ENCODE data around the gene PDE4A.
"Not testable (repeated sequence)": the region's sequence is repeated elsewhere in the genome, so short reads cannot be mapped to it uniquely, and the experiment has no call there.

The PDE4A gene

DNA sequence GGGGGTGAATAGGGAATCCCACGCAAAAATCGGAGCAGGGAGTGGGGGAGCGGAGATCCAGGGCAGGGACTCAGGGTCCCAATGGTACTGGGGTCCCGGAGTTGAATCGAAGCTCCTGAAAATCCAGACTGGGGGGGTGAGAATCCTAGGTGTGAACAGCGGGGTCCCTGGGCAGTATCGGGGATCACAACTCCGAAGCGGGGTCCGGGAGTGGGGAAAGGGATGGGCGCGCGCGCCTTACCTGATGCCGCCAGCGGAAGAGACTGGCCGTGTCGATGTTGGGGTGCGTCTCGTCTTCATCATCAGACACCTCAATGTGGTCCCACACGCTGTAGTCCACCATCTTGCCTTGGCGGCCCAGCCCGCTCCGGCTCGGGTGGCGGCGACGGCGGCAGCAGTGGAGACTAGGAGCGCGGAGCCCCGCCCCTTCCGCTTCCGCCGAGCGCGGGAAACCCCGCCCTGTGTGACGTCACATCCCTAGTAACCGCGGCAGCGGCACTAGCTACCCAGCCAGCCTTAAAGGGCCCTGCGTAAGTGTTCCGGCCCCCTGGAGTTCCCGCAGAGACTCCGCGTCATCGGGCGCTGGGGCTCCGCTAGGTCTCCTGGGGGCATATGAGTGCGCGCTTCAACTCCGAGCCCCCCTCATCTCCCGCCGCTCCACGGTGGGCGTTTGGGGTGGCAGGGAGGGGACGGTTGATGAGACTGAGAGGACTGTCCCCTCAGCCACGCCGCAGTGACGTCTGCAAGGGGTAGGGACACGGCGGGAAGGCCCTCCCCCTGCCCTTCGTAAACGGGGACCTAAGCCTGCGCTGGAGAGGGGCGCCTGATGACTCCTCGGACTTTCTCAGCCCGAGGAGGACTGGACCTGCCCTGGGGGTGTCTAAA, 17.0 kb upstream of the PDE4A start, which contains the start of gene CDC37:
CDC37 (minus strand) TSS at position 406 of the 885 bp plus-strand sequence; CDS start at position 343, 63 bp downstream.
- DNase-seq (ENCODE audit: low spot score), result peak; percentile 98

DNA sequence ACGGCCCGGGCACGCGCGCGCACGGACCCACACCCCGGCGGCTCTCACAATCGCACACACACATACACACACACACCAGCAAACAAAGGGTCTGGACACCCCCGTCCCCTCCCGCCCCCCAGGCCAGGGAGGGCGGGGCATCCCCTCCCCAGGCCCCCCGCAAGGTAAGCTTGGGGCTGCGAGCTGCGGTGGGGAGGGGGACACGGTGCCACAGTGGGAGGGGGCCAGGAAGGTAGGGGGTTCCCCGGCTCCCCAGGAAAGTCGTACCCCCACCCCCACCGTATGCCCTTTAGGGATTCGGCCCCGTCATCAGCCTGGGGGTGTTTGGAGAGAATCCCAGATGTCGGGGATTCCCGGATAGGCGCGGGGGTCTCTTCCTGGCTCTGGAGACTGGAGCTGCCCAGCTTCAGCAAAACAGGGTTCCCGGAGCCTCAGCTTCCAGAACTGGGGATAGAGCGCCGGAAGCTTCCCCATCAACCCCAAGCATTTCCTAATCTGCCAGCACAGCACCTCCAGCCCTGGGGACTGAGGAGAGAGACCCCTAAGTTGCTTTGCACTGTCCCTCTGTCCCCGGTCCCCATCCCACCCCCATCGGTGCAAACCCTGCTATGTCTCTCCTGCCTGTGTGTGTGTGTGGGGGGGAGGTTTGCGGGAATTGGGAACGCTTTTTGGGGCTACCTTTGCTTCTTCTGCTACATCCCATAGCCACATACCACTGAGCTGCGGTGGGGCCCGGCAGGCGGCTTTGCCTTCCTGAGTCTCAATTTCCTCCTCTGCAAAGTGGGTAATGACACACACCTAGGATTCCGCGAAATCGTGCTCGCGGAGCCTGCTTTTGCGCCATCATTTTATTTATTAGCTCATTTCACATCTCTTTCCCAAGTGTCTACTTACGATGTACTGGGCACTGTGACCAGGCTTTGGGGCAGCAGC, 15.2 kb upstream of the PDE4A start:
- DNase-seq (ENCODE audit: low spot score), result no peak

DNA sequence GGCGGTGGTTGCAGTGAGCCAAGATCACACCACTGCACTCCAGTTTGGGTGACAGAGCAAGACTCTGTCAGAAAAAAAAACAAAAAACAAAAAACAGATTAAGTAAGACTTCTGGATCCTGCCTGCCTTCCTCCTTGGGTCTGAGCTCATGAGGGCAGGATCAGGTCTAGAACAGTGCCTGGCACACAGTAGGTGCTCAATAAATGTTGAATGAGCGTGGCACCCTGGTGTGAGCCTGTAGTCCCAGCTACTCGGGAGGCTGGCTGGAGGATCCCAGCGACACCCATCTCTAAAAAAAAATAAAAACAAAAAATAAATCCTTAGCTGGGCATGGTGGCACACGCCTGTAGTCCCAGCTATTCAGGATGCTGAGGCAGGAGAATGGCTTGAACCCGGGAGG, 14.1 kb upstream of the PDE4A start:
- DNase-seq (ENCODE audit: low spot score), result no peak

DNA sequence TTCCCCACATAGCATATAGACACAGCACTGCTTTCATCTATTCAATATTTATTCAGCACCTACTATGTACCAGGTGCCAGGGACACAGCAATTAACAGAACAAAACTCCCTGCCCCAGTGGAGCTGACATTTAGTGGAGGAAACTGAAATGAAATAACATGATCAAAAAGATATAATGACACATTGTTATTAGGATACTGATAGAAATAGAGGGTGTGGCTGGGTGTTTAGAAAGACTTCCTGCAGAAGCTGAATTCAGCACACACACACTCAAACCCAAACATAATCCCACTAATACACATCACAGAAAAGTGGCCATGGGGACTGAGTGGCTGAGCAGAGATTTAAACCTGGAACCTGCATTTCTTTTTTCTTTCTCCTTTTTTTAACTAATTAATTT, 13.2 kb upstream of the PDE4A start:
- no peak for DNase-seq (ENCODE audit: low spot score)

DNA sequence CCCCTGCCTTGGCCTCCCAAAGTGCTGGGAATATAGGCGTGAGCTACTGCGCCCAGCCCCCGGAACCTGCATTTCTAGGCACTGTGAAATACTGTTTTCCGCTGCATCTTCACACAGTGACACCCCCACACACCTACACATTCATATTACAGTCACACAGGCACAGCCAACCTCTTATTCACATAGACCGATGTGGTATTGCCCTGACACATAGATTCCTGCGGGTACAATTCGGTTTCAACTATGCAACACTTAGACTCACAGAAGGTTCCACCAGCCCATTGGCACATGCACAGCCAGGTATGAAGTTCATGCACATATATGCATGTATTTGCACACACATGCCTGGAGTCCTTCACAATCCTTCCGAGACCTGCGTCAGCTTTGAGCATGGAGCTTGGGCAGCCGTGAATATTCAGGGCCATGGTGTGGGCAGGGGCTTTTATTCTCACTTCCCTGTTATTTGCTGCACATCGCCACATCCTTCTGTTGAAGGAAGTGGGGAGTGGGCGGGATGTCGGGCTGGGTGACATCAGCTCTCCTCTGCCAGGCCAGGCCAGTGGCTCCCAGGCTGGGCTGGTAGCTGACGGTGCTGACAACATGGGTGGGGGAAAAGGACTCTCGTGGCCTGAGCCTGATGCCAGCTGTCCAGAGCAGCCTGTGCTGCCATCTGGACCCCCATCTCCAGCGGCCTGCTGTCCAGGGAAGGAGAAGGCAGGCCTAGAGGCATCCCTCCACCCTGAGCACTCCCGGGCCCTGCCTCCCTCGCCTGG, 11.6 kb upstream of the PDE4A start:
- DNase-seq (ENCODE audit: low spot score), result no peak

DNA sequence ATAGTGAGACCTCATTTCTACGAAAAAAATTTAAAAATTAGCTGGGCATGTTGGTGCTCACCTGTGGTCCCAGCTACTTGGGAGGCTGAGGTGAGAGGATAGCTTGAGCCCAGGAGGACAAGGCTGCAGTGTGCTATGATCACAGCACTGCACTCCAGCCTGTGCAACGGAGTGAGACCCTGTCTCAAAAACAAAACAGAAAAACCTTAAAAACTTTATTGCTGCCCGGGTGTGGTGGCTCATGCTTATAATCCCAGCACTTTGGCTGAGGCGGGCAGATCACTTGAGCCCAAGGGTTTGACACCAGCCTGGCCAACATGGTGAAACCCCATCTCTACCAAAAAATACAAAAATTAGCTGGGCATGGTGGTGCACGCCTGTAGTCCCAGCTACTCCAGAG, 9.1 kb upstream of the PDE4A start:
- not testable (repeated sequence) for DNase-seq (ENCODE audit: low spot score)

DNA sequence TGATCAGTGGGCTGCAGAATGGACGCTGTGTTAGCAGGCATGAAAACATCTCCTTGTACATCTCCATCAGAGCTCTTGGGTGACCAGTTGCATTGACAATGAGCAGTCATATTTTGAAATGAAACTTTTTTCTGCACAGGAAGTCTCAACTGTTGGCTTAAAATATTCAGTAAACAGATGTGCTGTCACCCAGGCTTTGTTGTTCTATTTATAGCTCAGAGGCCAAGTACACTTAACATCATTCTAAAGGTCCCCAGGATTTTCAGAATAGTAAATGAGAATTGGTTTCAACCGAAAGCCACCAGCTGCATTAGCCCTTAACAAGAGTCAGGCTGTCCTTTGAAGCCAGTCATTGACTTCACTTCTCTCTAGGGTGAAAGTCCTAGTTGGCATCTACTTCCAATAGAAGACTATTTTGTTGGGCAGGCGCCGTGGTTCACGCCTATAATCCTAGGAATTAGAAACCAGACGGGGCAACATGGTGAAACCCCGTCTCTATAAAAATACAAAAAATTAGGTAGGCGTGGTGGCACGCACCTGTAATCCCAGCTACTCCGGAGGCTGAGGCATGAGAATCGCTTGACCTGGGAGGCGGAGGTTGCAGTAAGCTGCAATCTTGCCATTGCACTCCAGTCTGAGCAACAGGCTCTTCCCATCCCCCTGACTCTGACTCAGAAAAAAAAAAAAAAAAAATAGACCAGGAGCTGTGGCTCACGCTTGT, 7.9 kb upstream of the PDE4A start:
- DNase-seq (ENCODE audit: low spot score), result no peak

DNA sequence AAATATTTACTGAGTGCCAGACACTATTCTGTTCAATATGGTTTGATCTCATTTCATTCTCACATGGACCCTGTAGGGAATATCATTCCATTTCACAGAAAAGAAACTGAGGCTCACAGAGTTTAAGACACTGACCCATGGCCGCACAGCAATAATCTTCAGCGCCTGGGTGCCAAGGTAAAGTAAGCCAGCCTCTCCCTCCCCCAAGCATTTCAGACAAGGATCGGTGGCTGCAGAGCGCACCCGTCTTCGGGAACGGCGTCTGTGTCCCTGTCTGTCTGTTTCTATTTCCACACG, 4.3 kb upstream of the PDE4A start:
- DNase-seq (ENCODE audit: low spot score), result no peak

DNA sequence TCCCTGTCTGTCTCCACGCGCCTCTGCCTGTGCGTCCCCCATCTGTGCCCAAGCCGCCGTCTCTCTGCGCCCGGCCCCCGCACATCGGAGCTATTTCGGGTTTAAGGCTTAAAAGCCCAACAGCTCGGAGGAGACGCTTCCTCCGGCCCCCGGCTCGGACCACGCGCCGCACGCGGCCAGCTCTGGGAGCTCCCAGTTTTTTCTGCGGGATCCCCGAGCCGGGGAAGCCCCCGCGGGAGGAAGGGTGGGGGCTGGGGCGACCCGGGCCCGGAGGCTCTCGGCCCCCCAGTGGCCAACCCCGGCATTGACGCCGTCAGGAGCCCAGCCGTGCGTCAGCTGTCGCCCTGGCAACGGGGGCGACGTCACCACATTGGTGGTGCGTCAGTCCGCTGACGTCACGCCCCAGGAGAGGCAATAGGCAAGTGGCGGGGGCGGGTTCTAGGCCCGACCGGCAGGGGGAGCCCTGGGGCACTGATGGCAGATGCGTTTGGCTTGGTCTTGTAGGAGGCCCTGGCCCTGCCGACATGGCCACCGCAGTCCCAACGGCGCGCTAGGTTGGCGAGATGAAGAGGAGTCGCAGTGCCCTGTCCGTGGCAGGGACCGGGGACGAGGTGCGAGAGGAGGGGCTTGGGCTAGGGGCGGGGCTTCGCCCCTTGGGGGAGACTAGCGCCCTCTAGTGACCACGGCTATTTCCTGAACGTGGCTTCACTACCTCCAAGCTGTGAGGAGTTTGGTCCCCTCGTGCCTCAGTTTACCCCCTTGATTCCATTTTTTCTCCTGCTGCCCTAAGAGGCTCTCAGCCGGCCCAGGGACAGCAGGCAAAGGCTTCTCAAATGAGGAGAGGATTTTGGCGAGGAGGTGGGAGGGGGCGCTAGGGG, 3.7 kb upstream of the PDE4A start:
- peak; percentile 95 for DNase-seq (ENCODE audit: low spot score)

DNA sequence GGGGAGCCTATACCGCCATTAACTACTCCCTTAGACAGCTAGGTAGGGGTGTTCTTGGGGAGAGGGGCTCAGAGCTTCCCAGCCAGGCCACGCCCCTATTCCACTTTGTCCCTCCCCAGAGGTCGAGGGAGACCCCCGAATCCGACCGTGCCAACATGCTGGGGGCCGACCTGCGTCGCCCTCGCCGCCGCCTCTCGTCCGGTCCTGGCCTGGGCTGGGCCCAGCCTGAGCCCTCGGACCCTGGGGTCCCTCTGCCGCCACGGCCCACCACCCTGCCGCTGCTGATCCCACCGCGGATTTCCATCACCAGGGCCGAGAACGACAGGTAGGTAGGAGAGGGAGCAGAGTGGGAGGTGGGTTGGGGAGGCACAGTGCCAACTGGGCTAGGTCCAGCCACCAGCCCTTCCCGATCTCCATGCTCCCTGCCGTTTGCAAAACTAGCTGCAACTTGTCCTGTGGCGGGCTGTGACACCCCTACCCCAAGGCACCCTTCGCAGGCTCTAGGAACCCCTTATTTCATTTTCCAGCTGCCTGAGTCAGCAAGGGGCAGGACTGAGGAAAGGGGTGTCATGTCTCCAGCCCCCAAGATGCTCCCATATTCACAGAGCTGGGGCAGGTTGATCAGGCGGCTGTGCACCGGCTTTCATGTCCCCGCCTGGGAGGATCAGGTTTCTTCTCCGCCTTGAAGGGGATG, 2.6 kb upstream of the PDE4A start:
- no peak for DNase-seq (ENCODE audit: low spot score)

DNA sequence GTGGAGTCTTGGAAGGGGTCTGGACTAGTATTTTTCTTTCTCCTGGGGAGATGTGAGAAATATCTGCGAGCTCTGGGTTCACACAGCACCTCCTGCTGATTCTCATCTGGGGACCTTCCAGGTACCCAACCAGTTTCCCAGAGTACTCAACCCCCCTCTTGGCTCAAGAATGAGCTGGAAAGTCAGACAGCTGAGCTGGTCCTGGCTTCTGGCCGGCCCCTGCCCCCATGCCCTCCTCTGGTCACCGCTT, 2.2 kb upstream of the PDE4A start:
- DNase-seq (ENCODE audit: low spot score), result no peak

DNA sequence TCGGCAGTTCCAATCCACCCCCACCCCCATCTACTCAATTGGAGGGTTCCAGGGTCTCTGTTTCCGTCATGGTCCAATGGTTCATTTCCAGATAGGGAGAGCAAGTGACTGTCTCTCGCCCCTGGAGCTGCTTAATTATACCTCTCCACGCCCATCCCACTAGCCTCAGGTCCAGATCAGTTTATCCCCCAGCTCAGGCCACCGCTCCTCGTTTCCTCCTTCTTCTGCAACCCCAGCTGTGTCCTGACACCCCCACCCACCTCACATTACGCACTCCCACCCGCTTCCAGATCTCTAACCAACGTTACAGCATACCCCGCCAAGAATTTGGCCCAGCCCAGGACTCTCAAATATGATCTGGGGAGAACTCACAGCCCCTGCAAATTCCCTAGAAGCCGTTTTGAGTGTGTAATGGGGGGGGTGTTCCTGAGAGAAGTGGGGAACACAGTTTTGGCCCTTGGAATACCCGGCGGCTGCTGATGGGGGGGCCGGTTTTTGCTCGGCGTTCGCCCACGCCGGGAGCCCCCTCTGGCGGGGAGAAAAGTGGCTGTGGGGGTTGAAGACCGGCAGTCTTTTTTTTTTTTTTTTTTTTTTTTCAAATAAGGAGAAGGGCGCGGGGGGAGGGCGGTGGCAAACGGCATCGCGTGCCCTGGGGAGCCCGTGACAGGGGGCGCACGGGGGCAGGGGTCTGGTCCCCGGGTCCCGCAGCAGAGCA, 1.7 kb upstream of the PDE4A start:
- no peak for DNase-seq (ENCODE audit: low spot score)

DNA sequence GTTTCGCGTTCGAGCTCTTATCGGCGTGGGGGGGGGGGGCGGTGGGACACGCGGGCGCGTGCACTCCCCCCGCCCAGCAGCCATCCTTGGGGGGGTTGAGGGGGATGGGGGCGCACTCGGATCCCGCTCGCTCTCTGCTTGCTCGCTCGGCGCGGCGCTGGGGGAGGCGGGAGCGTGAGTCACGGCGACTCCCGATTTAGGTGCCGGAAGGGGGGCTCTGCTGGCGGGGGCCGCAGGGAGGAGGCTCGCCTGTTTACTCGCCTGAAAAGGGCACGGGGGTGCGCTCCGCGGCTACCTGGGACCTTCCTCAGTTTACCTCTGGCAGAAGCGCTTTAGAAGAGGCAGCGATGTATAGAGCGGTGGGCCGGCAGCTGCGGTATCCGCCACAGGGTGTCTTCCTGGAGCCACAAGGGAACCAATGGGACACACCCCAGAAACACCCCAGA, 1.1 kb upstream of the PDE4A start:
- no peak for DNase-seq (ENCODE audit: low spot score)

DNA sequence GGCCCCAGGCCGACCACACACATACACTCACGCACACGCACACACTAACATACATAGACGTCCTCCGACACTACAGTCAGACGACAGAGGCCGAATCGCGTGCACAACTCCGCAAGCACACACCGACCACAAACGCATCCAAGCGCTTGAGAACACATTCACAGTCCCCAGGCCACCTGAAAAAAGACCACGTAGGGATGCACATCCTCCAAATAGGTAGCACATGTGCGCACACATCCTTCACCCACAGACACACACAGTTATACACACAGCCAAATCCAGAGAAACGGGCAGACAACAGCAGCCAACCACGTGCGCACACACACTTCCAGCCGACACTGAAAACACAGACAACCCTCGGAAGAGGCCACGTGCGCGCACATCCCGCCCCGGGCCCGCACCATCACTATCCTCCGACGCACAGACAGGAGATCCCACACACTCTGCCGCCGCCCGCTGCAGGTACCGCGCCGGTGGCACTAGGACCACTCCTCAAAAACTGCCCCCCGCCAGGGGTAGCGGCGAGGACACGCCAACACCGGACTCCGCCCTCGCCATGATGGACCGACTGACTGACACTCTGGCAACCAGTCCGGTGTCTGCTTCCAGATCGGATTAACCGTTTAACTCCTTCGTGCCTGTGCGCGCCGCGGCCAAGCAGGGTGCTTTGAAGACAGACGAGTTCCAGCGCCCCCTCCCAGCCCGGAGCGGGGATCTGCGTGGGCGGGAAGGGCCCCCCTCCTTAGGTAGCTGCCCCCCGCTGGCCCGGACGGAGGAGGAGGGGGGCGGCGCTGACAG, 493 bp upstream of the PDE4A start:
- DNase-seq (ENCODE audit: low spot score), result peak; percentile 33

DNA sequence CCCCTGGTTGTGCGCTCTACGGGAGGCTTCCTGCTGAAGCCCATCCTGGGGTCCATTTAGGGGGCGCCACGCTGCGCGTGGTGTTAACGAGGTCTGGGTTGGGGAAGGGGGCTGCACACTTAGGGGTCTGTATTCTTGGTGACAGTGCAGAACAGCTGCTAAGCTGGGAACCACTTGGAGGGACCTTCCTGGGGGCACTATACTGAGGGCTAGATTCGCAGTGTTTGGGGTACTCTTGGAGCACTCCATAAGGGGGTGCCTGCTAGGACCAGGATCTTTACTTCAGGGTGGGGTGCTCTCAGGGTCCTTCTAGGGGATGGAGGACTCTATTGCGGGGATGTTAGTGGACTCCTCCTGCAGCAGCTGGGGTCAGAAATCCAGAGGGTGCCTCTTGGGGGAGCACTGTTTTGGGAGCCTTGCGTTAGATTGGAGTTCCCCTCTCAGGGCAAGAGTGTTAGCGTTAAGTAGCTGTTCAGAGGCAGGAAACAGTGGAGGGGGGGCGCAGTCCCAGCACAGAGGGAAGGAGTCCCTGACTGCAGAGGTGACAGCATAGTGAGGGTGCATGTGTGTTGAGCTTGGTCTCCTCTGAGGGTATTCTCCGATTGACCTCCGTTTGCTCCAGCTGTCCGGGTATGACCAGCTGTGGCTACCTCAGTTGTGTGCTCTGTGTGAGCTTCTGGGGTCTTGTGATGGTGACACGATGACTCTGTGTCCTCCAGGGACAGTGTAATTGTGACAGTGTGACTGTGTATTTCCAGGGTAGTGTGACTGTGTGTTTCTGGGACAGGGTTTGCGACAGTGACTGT, 1.1 kb downstream of the PDE4A start:
- DNase-seq (ENCODE audit: low spot score), result no peak

DNA sequence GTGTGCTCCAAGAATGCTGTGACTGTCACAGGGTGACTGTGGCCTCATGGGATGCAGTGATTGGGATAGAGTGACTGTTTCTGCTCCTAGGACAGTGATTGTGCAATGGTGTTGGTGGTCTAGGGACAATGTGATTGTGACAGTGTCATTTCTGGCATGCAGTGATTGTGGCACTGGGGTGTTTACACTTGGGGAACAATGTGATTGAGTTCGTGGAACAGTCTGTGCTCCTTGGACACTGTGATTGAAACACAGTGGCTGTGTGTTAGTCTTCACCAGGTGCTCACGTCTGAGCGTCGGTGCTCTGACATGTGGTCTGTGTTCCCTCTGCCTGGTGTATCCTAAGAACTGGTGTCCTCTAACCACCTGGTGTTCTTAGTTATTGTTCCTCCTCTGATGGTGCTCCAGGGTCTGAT, 1.7 kb downstream of the PDE4A start:
- peak; percentile 1 for DNase-seq (ENCODE audit: low spot score)

DNA sequence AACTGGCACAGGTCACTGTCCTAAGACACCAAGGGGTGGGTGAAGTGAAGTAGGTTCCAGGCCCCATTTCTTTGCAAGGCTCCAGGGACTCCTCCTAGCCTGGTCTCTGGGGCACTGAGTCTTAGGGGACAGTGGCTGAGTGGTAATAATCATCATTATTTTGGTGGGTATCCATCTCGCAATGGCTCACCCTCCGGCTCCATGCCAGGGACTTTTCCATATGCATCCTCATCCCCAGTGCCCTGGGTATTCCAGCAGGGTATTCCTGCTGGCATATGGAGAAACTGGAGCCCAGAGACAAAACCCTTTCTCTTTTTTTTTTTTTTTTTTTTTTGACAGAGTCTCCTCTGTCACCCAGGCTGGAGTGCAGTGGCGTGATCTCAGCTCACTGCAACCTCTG, 2.5 kb downstream of the PDE4A start:
- DNase-seq (ENCODE audit: low spot score), result no peak
